PFSK-1 (cell line): ENCODE data around the gene PAX1.

Experiments used
- POLR2AphosphoS5 ChIP-seq: IDR thresholded peaks from 2 replicates; pipeline ENCODE4 v1.6.1; 2012; ENCODE audit warnings: low read depth, mild to moderate bottlenecking, control low read depth, low read length, moderate library complexity
- SIN3A ChIP-seq: IDR thresholded peaks from 2 replicates; pipeline ENCODE4 v1.6.1; 2012; ENCODE audit warnings: mild to moderate bottlenecking, low read length, moderate library complexity, borderline replicate concordance; ENCODE audit not compliant: insufficient read depth
- TAF1 ChIP-seq: IDR thresholded peaks from 2 replicates; pipeline ENCODE4 v1.6.1; 2012; ENCODE audit warnings: low read length, control low read depth, borderline replicate concordance; ENCODE audit not compliant: insufficient read depth
- TF ChIP-seq, protein P1 (sequence below), 2 experiments: IDR thresholded peaks; 2 replicates each; pipeline versions ENCODE4 v1.6.1 to v1.8.0; 2011 to 2012; ENCODE audit warnings: low read depth in 2 of 2, low read length in 2 of 2, control low read depth in 1 of 2, inconsistent platforms in 1 of 2, mild to moderate bottlenecking in 1 of 2, moderate library complexity in 1 of 2; ENCODE audit not compliant: insufficient read depth in 1 of 2

DNA sequence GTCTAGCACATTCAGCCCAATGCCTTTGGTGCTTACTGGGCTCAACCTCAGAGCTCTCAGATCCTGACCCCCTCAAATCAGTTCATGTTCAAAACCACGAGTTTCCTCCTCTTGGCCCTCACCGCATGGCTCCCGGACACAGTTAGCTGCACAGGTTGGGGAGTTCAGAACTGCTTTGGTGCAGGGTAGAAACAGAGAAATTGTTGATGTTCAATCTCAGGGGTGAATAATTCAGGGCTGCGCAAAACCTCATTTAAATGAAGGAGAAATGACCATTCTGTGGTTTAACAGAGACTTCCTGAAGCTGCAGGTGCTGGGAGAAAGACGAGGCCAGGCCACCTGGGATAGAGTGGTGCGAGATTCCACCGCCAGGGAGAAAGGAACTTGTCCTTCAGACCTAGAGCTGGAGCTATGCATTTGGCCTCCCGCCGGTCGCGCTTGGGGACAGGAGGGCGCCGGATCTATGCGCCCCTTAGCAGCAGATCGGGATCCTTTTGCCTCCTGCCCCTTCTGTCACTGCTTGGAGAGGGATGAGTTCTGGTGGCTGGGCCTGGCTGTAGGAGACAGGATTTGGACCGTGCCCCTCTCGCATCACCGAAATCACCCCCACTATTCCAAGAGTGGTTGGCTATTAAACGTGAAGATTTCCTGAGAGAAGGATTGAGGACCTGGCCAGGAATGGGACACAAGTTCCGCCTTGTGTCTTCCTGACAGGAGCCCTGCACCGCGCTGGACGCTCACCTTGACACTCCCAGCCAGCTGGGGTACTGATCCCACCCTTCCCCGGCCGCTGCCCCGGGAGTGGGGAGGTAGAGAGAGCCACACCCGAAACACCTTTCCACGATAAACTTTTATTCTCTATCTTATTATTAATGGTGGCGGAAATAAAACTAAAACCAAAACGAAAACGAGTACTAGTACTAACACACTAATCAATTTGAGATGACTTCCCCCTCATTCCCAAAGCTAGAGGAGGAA, 767 bp upstream of the PAX1 start:
- no peak for TF ChIP-seq POLR2AphosphoS5
- TF ChIP-seq, protein P1, sequence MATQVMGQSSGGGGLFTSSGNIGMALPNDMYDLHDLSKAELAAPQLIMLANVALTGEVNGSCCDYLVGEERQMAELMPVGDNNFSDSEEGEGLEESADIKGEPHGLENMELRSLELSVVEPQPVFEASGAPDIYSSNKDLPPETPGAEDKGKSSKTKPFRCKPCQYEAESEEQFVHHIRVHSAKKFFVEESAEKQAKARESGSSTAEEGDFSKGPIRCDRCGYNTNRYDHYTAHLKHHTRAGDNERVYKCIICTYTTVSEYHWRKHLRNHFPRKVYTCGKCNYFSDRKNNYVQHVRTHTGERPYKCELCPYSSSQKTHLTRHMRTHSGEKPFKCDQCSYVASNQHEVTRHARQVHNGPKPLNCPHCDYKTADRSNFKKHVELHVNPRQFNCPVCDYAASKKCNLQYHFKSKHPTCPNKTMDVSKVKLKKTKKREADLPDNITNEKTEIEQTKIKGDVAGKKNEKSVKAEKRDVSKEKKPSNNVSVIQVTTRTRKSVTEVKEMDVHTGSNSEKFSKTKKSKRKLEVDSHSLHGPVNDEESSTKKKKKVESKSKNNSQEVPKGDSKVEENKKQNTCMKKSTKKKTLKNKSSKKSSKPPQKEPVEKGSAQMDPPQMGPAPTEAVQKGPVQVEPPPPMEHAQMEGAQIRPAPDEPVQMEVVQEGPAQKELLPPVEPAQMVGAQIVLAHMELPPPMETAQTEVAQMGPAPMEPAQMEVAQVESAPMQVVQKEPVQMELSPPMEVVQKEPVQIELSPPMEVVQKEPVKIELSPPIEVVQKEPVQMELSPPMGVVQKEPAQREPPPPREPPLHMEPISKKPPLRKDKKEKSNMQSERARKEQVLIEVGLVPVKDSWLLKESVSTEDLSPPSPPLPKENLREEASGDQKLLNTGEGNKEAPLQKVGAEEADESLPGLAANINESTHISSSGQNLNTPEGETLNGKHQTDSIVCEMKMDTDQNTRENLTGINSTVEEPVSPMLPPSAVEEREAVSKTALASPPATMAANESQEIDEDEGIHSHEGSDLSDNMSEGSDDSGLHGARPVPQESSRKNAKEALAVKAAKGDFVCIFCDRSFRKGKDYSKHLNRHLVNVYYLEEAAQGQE (IDR thresholded peaks at IDR 0.05; ENCODE audit: insufficient read depth in 1 of 2, low read depth in 2 of 2, low read length in 2 of 2) = no peak
- TF ChIP-seq TAF1 = no peak
- no peak for TF ChIP-seq SIN3A
